Measurements from ENCODE around the gene EXOC4. TPM values are rescaled to one million over a fixed set of nuclear protein-coding genes. Genes with fewer than 3 reads are reported as not detected.

Gene EXOC4
- total RNA-seq, 1 experiment from 2014 or later = 71.0 TPM

GRCh38 chr7:133564484-133564883 is 311.6 kb downstream of the EXOC4 start:
- Histone ChIP-seq H3K9me3 (ENCODE audit: control insufficient read depth, insufficient read depth, low read depth, low read length) (no peaks in the 10 kb centered on the region), H3K4me3 (ENCODE audit: low read depth in 2 of 2, low read length in 2 of 2) (no peak overlapping the region), H3K4me1 (ENCODE audit: control insufficient read depth, insufficient read depth, low read length) (no peaks in the 10 kb centered on the region), H3K36me3 (ENCODE audit: control insufficient read depth, insufficient read depth, low read length) (no peaks in the 10 kb centered on the region), H3K27ac (ENCODE audit: low read length) (no peak overlapping the region), H3K27me3 (ENCODE audit: control insufficient read depth, insufficient read depth, low read length) (no peaks in the 10 kb centered on the region)
- DNase-seq (ENCODE audit: low read depth, low spot score) (no peak), ATAC-seq (no peak)
- TF ChIP-seq CTCF (IDR thresholded peaks at IDR 0.05) = peak; percentile 23; the same call in 1 of the 2 replicates
- no peak for TF ChIP-seq TCF7L2 (IDR thresholded peaks at IDR 0.05; ENCODE audit: low read depth, low read length)
- in situ Hi-C loops (cut with HindIII; ENCODE audit: low pct_unique_long_range_greater_than_20kb, low sequenced_read_pairs) = no loop called here
- intact Hi-C loops (cut with micrococcal nuclease; ENCODE audit: unreplicated experiment) = no loop called here
- ChIA-PET POLR2A (no interaction called here), CTCF (no interaction called here)
- no TSS peak for BruUV-seq (replicated peaks)

- DNase-seq (ENCODE audit: low read depth, low spot score) (no peak), ATAC-seq (no peak)
- TF ChIP-seq POLR2AphosphoS5 (IDR thresholded peaks at IDR 0.05; ENCODE audit: low read depth, low read length) = no peak
- TF ChIP-seq SIN3A (IDR thresholded peaks at IDR 0.05; ENCODE audit: borderline replicate concordance, insufficient read depth, low read depth, low read length) = no peak
- TF ChIP-seq REST (IDR thresholded peaks at IDR 0.05; ENCODE audit: insufficient read depth in 1 of 2, low read depth in 2 of 2, low read length in 1 of 2) = no peak
- TF ChIP-seq CTCF (IDR thresholded peaks at IDR 0.05) = no peak
- TF ChIP-seq TCF7L2 (IDR thresholded peaks at IDR 0.05; ENCODE audit: low read depth, low read length) = no peak
- BruUV-seq (replicated peaks) = no TSS peak
- H3K36me3 ChIP-seq (ENCODE audit: control insufficient read depth, insufficient read depth, low read length) = no peaks in the 10 kb centered on the region
- in situ Hi-C loops (cut with HindIII; ENCODE audit: low pct_unique_long_range_greater_than_20kb, low sequenced_read_pairs) (no loop called here), intact Hi-C loops (cut with micrococcal nuclease; ENCODE audit: unreplicated experiment) (no loop called here)
- no peaks in the 10 kb centered on the region for H3K9me3 ChIP-seq (ENCODE audit: control insufficient read depth, insufficient read depth, low read depth, low read length)
- no peaks in the 10 kb centered on the region for H3K4me1 ChIP-seq (ENCODE audit: control insufficient read depth, insufficient read depth, low read length)
- no peak overlapping the region for H3K27ac ChIP-seq (ENCODE audit: low read length)
- POLR2A ChIA-PET = no interaction called here
- H3K4me3 ChIP-seq (ENCODE audit: low read depth in 2 of 2, low read length in 2 of 2) = no peak overlapping the region
- H3K27me3 ChIP-seq (ENCODE audit: control insufficient read depth, insufficient read depth, low read length) = no peaks in the 10 kb centered on the region
- CTCF ChIA-PET = no interaction called here
These were observed 315.7 kb downstream of the EXOC4 start for GRCh38 chr7:133568544-133568943.

GRCh38 chr7:133570321-133570720 is 317.4 kb downstream of the EXOC4 start:
- Histone ChIP-seq H3K27ac (ENCODE audit: low read length) (no peak overlapping the region), H3K4me3 (ENCODE audit: low read depth in 2 of 2, low read length in 2 of 2) (no peak overlapping the region), H3K27me3 (ENCODE audit: control insufficient read depth, insufficient read depth, low read length) (no peaks in the 10 kb centered on the region), H3K36me3 (ENCODE audit: control insufficient read depth, insufficient read depth, low read length) (no peaks in the 10 kb centered on the region), H3K9me3 (ENCODE audit: control insufficient read depth, insufficient read depth, low read depth, low read length) (no peaks in the 10 kb centered on the region), H3K4me1 (ENCODE audit: control insufficient read depth, insufficient read depth, low read length) (no peaks in the 10 kb centered on the region)
- intact Hi-C loops (cut with micrococcal nuclease; ENCODE audit: unreplicated experiment) = no loop called here
- DNase-seq (ENCODE audit: low read depth, low spot score) = no peak
- in situ Hi-C loops (cut with HindIII; ENCODE audit: low pct_unique_long_range_greater_than_20kb, low sequenced_read_pairs) = no loop called here
- no peak for ATAC-seq
- POLR2A ChIA-PET = no interaction called here
- TF ChIP-seq CTCF (IDR thresholded peaks at IDR 0.05) = no peak
- no peak for TF ChIP-seq SIN3A (IDR thresholded peaks at IDR 0.05; ENCODE audit: borderline replicate concordance, insufficient read depth, low read depth, low read length)
- no peak for TF ChIP-seq POLR2AphosphoS5 (IDR thresholded peaks at IDR 0.05; ENCODE audit: low read depth, low read length)
- no peak for TF ChIP-seq REST (IDR thresholded peaks at IDR 0.05; ENCODE audit: insufficient read depth in 1 of 2, low read depth in 2 of 2, low read length in 1 of 2)
- TF ChIP-seq TCF7L2 (IDR thresholded peaks at IDR 0.05; ENCODE audit: low read depth, low read length) = no peak
- no TSS peak for BruUV-seq (replicated peaks)
- CTCF ChIA-PET = no interaction called here

Data from Panc1 (cell line).